Activated T-cell treated with anti-CD3 and anti-CD28 coated beads, Interleukin-2, amount 50 U/mL, for 72 hours (primary cell): Measurements from ENCODE around the gene MORN4. TPM values are rescaled to one million over a fixed set of nuclear protein-coding genes. Genes with fewer than 3 reads are reported as not detected.

Source experiments
- ATAC-seq, 2 donors: fragments of 150-1000 bp; cut with Tn5 transposase; replicated peaks in 1 of 2; 2 replicates each; pipeline ENCODE4 v1.10.0; 2021; ENCODE audit warnings: moderate library complexity in 2 of 2, mild to moderate bottlenecking in 1 of 2
- DNase-seq, 2 donors: peaks; one replicate each; pipeline ENCODE4 v3.0.0; 2021 to 2022; ENCODE audit warnings: mixed read lengths in 1 of 2
- H3K27ac Mint-ChIP-seq: one replicate; pipeline ENCODE4 v1.8.0; 2022; ENCODE audit warnings: mild to moderate bottlenecking, moderate library complexity, mixed read lengths
- H3K27me3 Mint-ChIP-seq: one replicate; pipeline ENCODE4 v1.8.0; 2022; ENCODE audit warnings: low read depth, mixed read lengths
- H3K36me3 Mint-ChIP-seq, 2 donors: one replicate each; pipeline ENCODE4 v1.8.0; 2022; ENCODE audit warnings: mixed read lengths in 2 of 2, mild to moderate bottlenecking in 1 of 2; ENCODE audit not compliant: insufficient read depth in 2 of 2
- H3K4me1 Mint-ChIP-seq: one replicate; pipeline ENCODE4 v1.8.0; 2022; ENCODE audit warnings: low read depth, mixed read lengths
- H3K4me3 Mint-ChIP-seq, 2 donors: one replicate each; pipeline ENCODE4 v1.8.0; 2022; ENCODE audit warnings: mild to moderate bottlenecking in 2 of 2, mixed read lengths in 2 of 2, moderate library complexity in 2 of 2
- H3K9me3 Mint-ChIP-seq, 2 donors: one replicate each; pipeline ENCODE4 v1.8.0; 2022; ENCODE audit warnings: mixed read lengths in 2 of 2
- total RNA-seq, 2 donors: library from RNA; stranded (reverse); gene quantifications; one replicate each; pipeline ENCODE4 v1.2.3, GENCODE V29; 2022

The MORN4 gene
- total RNA-seq, 2 donors from 2014 or later: 4.4 to 7.6 TPM

DNA sequence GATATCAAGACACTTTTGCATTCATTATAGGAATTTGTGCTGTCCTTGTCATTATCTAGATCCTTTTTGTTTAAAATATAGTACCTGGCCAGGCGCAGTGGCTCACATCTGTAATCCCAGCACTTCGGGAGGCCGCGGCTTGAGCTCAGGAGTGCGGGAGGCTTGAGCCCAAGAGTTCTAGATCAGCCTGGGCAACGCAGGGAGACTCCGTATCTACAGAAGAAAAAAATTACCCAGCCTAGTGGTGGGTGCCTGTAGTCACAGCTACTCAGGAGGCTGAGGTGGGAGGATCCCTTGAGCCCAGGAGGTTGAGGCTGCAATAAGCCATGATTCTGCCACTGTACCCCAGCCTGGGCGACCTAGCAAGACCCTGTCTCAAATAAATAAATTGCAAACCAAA lies 621 bp upstream of the MORN4 start:
- H3K4me3 Mint-ChIP-seq: peak overlapping the region; percentile 93 to 98
- peak; percentile 44 to 51 for ATAC-seq
- peaks cover 21% of the 10 kb centered on the region for H3K4me1 Mint-ChIP-seq
- H3K36me3 Mint-ChIP-seq: peaks cover 2% of the 10 kb centered on the region in 2 donors
- peak; percentile 16 to 38 for DNase-seq
- peak overlapping the region; percentile 83 for H3K27ac Mint-ChIP-seq
- H3K9me3 Mint-ChIP-seq: no peaks in the 10 kb centered on the region
- no peaks in the 10 kb centered on the region for H3K27me3 Mint-ChIP-seq

DNA sequence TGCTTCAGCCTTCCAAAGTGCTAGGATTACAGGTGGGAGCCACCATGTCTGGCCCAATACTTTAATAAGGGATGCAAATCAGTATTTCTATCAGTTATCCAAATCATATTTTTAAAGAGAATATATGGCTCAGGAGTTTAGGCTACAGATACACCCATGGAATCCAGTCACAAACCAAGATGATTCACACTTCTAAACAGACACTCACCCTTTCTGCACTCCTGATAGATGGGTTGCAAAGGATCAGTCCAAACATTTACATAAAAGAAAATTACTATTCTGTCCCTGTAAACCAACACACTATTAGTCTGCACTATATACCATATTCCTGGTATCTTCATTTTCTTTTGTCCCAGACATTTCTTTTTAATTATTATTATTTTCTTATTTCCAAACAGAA lies 2.2 kb downstream of the MORN4 start:
- Mint-ChIP-seq H3K27ac (no peak overlapping the region), H3K9me3 (no peaks in the 10 kb centered on the region), H3K27me3 (no peaks in the 10 kb centered on the region), H3K4me1 (peaks cover 21% of the 10 kb centered on the region), H3K36me3 (peaks cover 2% of the 10 kb centered on the region in 2 donors), H3K4me3 (no peak overlapping the region)
- ATAC-seq (no peak), DNase-seq (no peak)

DNA sequence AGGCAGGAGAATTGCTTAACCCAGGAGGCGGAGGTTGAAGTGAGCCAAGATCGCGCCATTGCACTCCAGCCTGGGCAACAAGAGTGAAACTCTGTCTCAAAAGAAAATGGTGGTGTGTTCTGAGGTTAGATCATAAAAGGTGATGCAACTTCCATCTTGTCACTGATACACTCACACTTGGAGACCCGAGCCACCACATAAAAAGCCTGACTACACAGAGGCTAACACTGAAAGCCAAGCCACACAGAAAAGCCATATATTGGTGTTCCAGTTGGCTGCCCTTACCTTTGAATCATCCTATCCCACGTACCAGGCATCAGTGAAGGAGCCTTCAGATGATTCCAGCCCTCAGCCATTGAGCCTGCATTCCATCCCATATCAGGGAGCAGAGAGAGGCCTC lies 4.0 kb downstream of the MORN4 start:
- Mint-ChIP-seq H3K4me3 (no peak overlapping the region), H3K27ac (no peak overlapping the region)

DNA sequence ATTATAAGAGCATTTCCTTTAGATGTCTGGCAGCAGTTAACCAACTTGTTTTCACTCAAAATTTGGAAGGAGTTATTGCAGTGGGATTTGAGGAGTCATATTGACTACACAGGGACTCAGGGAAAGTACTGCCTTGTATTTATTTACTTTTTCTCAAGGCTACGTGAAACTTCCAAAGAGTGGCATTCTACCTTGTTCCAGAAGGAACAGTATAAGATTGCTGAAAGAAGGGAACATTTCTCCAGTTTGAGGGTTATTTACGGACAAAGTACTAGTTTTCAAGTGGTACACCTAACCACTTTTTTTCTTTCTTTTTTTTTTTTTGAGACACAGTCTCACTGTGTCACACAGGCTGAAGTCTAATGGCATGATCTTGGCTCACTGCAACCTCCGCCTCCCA lies 5.1 kb downstream of the MORN4 start:
- peaks cover 11% of the 10 kb centered on the region for H3K4me1 Mint-ChIP-seq
- H3K36me3 Mint-ChIP-seq: peaks cover 1% of the 10 kb centered on the region in 2 donors
- no peak overlapping the region for H3K27ac Mint-ChIP-seq
- ATAC-seq (no peak), DNase-seq (no peak)
- H3K27me3 Mint-ChIP-seq: no peaks in the 10 kb centered on the region
- no peaks in the 10 kb centered on the region for H3K9me3 Mint-ChIP-seq
- no peak overlapping the region for H3K4me3 Mint-ChIP-seq

More for the DNA sequence above, 4.0 kb downstream of the MORN4 start:
- no peaks in the 10 kb centered on the region for H3K9me3 Mint-ChIP-seq
- peaks cover 21% of the 10 kb centered on the region for H3K4me1 Mint-ChIP-seq
- peaks cover 2% of the 10 kb centered on the region in 2 donors for H3K36me3 Mint-ChIP-seq
- ATAC-seq: no peak
- H3K27me3 Mint-ChIP-seq: no peaks in the 10 kb centered on the region
- DNase-seq: peak in 1 of 2 donors; percentile 7

DNA sequence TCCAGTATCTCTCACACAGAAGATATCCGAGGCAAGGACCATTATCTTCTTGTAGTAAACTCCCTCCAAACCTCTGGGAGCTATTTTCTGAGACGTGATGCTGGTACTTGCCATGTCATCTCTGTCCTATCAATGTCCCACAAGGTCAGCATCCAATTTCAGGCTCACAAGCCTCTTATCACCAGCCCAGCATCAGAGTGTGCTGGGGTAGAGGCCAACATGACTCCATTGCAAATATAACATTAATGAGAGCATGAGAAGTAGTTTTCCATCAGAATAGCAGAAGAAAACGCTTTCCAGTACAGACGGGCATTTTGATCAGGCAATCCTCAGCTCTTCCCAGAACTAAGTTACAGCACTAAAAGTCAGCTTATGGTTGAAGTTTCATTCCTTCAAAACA lies 5.6 kb downstream of the MORN4 start:
- Mint-ChIP-seq H3K27ac (no peak overlapping the region), H3K9me3 (no peaks in the 10 kb centered on the region), H3K27me3 (no peaks in the 10 kb centered on the region), H3K4me3 (no peak overlapping the region), H3K36me3 (no peaks in the 10 kb centered on the region), H3K4me1 (peaks cover 6% of the 10 kb centered on the region)
- DNase-seq (no peak), ATAC-seq (no peak)

DNA sequence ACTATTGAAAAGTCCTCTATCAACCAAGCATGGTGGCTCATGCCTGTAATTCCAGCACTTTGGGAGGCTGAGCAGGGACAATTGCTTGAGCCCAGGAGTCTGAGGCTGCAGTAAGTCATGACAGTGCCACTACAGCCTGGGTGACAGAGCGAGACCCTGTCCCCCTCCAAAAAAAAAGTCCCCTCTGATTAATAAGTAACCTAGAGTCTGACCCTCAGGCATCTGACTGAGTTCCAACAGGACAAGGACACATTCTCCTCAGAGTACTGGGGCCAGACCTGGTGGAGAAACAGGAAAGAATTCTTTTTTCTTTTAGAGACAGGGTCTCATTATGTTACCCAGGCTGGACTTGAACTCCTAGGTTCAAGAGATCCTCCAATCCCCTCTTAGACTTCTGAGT lies 10.0 kb downstream of the MORN4 start:
- Mint-ChIP-seq H3K27ac (no peak overlapping the region), H3K27me3 (no peaks in the 10 kb centered on the region), H3K9me3 (no peaks in the 10 kb centered on the region), H3K4me1 (no peaks in the 10 kb centered on the region), H3K36me3 (no peaks in the 10 kb centered on the region), H3K4me3 (no peak overlapping the region)
- ATAC-seq (no peak), DNase-seq (no peak)

DNA sequence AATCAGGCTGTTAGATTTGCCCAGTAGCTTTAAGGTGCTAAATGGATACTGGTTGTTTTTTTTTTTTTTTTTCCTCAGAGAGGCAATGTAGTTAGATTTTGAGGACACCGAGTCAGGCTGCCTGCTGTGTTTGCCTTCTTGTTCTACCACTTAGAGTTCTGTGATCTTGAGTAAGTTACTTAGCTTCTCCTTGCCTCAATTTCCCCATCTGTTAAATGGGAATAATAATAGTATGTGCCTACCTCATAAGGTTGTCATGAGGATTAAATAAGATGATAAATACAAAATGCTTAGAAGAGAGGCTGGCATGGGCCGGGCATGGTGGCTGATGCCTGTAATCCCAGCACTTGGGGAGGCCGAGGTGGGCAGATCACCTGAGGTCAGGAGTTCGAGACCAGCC lies 14.6 kb downstream of the MORN4 start:
- no peak for ATAC-seq
- DNase-seq: no peak
- Mint-ChIP-seq H3K4me1 (no peaks in the 10 kb centered on the region), H3K4me3 (no peak overlapping the region), H3K9me3 (no peaks in the 10 kb centered on the region), H3K27ac (no peak overlapping the region), H3K36me3 (no peaks in the 10 kb centered on the region), H3K27me3 (no peaks in the 10 kb centered on the region)

DNA sequence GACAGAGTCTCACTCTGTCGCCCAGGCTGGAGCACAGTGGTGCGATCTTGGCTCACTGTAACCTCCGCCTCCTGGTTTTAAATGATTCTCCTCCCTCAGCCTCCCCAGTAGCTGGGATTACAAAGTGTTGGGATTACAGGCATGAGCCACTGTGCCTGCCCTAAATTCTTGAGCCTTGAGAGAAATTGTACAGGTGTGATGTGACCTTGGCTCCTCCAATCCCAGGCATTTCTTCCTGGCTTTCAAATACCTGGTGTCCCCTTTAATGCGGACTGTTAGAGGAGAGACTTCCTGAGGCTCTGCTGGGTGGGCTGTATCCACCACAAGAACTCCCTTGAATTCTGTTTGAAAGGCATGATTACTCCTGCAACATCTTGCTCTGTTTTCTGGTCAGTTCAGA lies 15.0 kb downstream of the MORN4 start:
- no peak for ATAC-seq
- Mint-ChIP-seq H3K27me3 (no peaks in the 10 kb centered on the region), H3K4me1 (no peaks in the 10 kb centered on the region), H3K9me3 (no peaks in the 10 kb centered on the region), H3K4me3 (no peak overlapping the region), H3K27ac (no peak overlapping the region), H3K36me3 (no peaks in the 10 kb centered on the region)
- no peak for DNase-seq

DNA sequence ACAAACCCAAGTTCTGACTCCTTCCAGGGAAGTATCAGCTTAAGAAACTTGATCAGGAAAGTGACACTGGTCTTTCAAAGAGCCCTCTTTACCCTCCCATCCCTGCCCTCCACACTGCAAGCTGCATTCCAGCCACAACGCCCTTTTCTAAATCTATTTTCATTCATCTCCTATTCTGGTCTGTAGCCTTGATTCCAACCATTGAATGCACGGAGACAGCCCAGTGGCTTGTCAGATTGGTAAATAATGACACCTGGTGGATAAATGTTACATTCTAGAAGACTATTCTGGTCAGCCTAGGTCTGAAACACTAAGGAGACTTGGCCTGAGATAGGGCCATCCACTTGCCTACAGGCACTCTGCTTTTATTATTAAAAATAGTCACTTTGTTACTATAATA lies 20.9 kb downstream of the MORN4 start:
- no peaks in the 10 kb centered on the region for H3K27me3 Mint-ChIP-seq
- no peak overlapping the region for H3K27ac Mint-ChIP-seq
- H3K4me1 Mint-ChIP-seq: no peaks in the 10 kb centered on the region
- DNase-seq: no peak
- no peak overlapping the region for H3K4me3 Mint-ChIP-seq
- peak in 1 of 2 donors; percentile 32 for ATAC-seq
- H3K9me3 Mint-ChIP-seq: no peaks in the 10 kb centered on the region
- no peaks in the 10 kb centered on the region for H3K36me3 Mint-ChIP-seq

DNA sequence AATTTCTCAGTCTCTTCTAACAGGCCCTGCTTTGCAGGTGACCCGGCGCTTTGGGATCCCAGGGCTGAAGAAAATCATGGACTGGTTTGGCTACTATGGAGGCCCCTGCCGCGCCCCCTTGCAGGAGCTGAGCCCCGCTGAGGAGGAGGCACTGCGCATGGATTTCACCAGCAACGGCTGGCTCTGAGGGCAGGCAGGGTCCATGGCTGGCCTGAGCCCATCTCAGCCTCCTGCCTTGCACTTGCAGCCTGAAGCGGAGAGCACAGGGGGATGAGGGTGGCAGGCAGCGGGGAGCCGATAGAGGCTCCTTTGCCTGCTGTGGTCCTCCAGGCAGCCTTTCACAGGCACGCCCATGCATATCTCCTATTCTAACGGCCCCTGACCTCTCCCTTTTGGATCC lies 21.8 kb downstream of the MORN4 start:
- no peak overlapping the region for H3K4me3 Mint-ChIP-seq
- H3K4me1 Mint-ChIP-seq: no peaks in the 10 kb centered on the region
- ATAC-seq (no peak), DNase-seq (no peak)
- no peaks in the 10 kb centered on the region for H3K36me3 Mint-ChIP-seq
- H3K9me3 Mint-ChIP-seq: no peaks in the 10 kb centered on the region
- no peaks in the 10 kb centered on the region for H3K27me3 Mint-ChIP-seq
- H3K27ac Mint-ChIP-seq: no peak overlapping the region

DNA sequence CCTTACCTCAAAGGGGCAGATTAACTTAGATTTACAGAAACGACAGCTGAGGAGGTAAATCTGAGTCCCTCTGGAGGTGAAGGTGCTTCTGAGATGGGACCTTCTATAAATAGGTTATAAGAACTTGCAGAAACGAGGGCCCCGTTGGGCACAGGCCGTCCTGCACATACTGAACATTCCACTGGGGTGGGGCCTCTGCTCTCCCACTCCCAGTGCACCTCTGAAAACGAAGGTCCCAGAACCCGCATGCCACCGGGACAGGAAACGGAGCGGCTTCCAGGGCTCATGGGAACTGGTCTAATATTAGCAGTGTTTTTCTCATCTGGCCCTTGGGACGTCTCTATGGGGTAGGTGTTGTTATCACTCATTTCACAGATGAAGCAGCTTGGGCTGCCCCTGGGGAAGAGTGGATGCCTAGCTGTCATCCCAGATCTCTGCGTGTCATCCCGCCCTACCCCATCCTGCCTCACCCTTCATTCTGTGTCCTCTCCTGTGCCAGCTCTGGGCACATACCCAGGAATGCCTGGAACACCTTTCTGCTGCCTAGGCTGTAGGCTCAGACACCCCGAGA lies 24.2 kb downstream of the MORN4 start:
- ATAC-seq: no peak
- no peak for DNase-seq
- Mint-ChIP-seq H3K36me3 (no peaks in the 10 kb centered on the region), H3K4me1 (no peaks in the 10 kb centered on the region), H3K9me3 (no peaks in the 10 kb centered on the region), H3K4me3 (no peak overlapping the region), H3K27me3 (no peaks in the 10 kb centered on the region), H3K27ac (no peak overlapping the region)

DNA sequence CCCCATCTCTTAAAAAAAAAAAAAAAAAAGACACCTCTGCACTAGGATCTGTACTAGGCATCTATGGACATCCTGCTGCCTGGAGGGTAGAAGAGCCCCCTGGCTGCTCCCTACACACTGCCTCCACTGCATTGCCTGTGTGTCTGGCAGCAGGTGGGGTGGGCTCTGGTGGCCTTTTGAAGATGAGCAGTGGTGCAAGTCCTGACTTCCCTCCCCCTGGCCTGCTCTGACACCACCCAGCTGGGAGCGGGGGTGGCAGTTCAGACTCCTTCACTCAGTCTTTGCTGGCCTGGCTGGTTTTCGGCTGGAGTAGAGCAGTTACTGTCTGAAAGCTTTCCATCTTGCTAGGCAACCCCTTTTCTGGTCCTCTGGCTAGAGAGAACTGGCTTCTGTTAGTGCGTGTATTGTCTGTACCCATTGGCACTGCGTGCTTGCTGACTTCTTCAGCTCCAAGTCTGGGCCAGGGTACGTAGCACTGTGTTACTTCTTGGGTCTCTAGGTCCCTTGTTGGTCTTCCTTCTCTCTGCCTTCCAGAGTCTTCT lies 26.1 kb downstream of the MORN4 start:
- H3K27ac Mint-ChIP-seq: no peak overlapping the region
- H3K4me3 Mint-ChIP-seq: no peak overlapping the region
- no peaks in the 10 kb centered on the region for H3K36me3 Mint-ChIP-seq

DNA sequence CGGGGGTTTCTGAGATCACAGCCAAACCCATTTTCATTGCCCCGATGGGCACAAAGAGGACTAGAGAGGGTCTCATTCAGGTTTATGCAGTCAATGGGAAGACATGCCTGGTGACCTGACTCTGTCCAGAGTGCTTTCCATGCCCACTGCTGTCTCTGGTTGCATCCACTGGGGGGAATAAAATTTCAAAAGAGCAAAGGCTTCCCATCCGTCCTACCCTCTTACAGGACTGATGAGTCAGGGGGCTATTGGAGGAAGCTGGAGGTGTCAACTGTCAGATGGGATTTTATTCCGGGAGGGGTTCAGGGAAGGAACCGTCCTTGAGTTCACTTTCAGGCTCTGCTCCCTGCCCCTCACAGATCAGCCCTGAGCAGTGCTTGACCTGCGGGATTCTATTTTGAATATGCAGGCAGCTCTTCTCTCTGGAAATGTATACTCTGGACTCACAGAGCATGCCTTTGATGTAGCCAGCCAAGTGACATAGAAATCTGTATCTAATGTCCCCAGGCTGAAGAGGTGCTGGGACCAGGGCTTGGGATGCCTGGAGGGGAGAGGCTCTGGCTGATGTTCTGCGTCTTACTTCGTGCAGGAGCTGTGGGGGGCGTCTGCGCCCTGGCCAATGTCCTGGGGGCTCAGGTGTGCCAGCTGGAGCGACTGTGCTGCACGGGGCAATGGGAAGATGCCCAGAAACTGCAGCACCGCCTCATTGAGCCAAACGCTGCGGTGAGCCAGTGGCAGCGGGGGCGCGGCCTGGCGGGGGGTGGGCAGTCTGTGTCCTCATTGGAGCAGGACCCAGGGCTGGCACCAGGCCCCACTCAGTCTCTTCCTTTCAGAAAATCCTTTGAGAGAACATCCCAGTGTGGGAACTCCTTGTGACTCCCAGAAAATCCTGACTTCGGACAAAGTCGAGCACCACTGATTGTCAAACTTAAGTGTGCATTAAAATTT lies 31.8 kb downstream of the MORN4 start:
- no peaks in the 10 kb centered on the region for H3K4me1 Mint-ChIP-seq
- no peaks in the 10 kb centered on the region for H3K27me3 Mint-ChIP-seq
- no peak overlapping the region for H3K27ac Mint-ChIP-seq
- no peak overlapping the region for H3K4me3 Mint-ChIP-seq
- ATAC-seq (no peak), DNase-seq (no peak)
- no peaks in the 10 kb centered on the region for H3K36me3 Mint-ChIP-seq
- no peaks in the 10 kb centered on the region for H3K9me3 Mint-ChIP-seq

More for the DNA sequence above, 26.1 kb downstream of the MORN4 start:
- no peaks in the 10 kb centered on the region for H3K9me3 Mint-ChIP-seq
- no peaks in the 10 kb centered on the region for H3K27me3 Mint-ChIP-seq
- ATAC-seq (no peak), DNase-seq (no peak)
- H3K4me1 Mint-ChIP-seq: no peaks in the 10 kb centered on the region
